Transverse colon (tissue), 4 donors: Measurements from ENCODE around the gene VPS8. TPM values are rescaled to one million over a fixed set of nuclear protein-coding genes. Genes with fewer than 3 reads are reported as not detected.

ENCODE experiments used
- DNase-seq: peaks from one replicate; pipeline ENCODE4 v3.0.0-alpha.2; 2019
- H3K27ac ChIP-seq, 4 donors: fragments of 200-600 bp; sonication (generic); 2 replicates each; pipeline ENCODE4 v1.5.1; 2016 to 2018; ENCODE audit warnings: inconsistent platforms in 4 of 4
- H3K27me3 ChIP-seq: fragments of 200-600 bp; sonication (generic); 2 replicates; pipeline ENCODE4 v1.5.1; 2017; ENCODE audit warnings: inconsistent platforms
- H3K36me3 ChIP-seq, 4 donors: fragments of 200-600 bp; sonication (generic); 2 replicates each; pipeline ENCODE4 v1.5.1; 2017 to 2019; ENCODE audit warnings: inconsistent platforms in 4 of 4
- H3K4me1 ChIP-seq, 4 donors: fragments of 200-600 bp; sonication (generic); 2 replicates each; pipeline ENCODE4 v1.5.1; 2017 to 2020; ENCODE audit warnings: inconsistent platforms in 4 of 4
- H3K4me3 ChIP-seq, 4 donors: fragments of 200-600 bp; sonication (generic); 1 replicate in 1 of 4; 2 replicates in 3 of 4; pipeline versions ENCODE4 v1.5.1 to v1.6.1; 2017 to 2019; ENCODE audit warnings: inconsistent platforms in 4 of 4
- H3K9me3 ChIP-seq, 2 donors: fragments of 200-600 bp; sonication (generic); 2 replicates each; pipeline ENCODE4 v1.5.1; 2017 to 2019; ENCODE audit warnings: inconsistent platforms in 2 of 2
- CTCF ChIP-seq, 5 experiments: fragments of 200-600 bp in 3 of 5; fragments of 450-650 bp in 2 of 5; sonication (generic) in 3 of 5; IDR thresholded peaks; 1 replicate in 2 of 5; 2 replicates in 3 of 5; pipeline ENCODE4 v1.5.1; 2016 to 2017; ENCODE audit warnings: antibody characterized with exemption in 5 of 5, inconsistent platforms in 3 of 5, mild to moderate bottlenecking in 2 of 5, moderate library complexity in 1 of 5
- EP300 ChIP-seq: sonication (generic); formaldehyde crosslinking; IDR thresholded peaks from one replicate; pipeline ENCODE4 v1.6.1; 2017; ENCODE audit warnings: antibody characterized with exemption, low read depth
- POLR2A ChIP-seq: fragments of 450-650 bp; IDR thresholded peaks from one replicate; pipeline ENCODE4 v1.6.1; 2016; ENCODE audit warnings: antibody characterized with exemption, mild to moderate bottlenecking, moderate library complexity
- POLR2AphosphoS5 ChIP-seq, 3 donors: sonication (generic); formaldehyde crosslinking; IDR thresholded peaks; one replicate each; pipeline ENCODE4 v1.6.1; 2016; ENCODE audit warnings: antibody characterized with exemption in 3 of 3
- WGBS, 2 donors: methylation state at CpG; one replicate each; pipeline ENCODE4 v1.1.5; 2018; ENCODE audit warnings: low coverage in 1 of 2; 5-methylcytosine and 5-hydroxymethylcytosine counted together
- in situ Hi-C, 4 donors: fragments of 200-750 bp; cut with MboI; loops; one replicate each; pipeline versions ENCODE4 v1.15.0 to v1.15.1; 2017; ENCODE audit warnings: low sequenced_read_pairs in 3 of 4, low pct_ligation_motif_present in 1 of 4, low pct_unique_long_range_greater_than_20kb in 1 of 4
- intact Hi-C: fragments of 100-400 bp; cut with DNase I; formaldehyde crosslinking; loops from one replicate; pipeline ENCODE4 v1.15.1; 2023; ENCODE audit warnings: low total_unique reads
- total RNA-seq, 4 donors: library from RNA; depleted of rRNA; stranded (reverse); fragments of >200 nt; gene quantifications; one replicate each; pipeline ENCODE4 v1.1.0, GENCODE V29; 2016

Gene VPS8
- total RNA-seq, 4 donors from 2014 or later = 35.8 to 115 (median 70.3) TPM

DNA sequence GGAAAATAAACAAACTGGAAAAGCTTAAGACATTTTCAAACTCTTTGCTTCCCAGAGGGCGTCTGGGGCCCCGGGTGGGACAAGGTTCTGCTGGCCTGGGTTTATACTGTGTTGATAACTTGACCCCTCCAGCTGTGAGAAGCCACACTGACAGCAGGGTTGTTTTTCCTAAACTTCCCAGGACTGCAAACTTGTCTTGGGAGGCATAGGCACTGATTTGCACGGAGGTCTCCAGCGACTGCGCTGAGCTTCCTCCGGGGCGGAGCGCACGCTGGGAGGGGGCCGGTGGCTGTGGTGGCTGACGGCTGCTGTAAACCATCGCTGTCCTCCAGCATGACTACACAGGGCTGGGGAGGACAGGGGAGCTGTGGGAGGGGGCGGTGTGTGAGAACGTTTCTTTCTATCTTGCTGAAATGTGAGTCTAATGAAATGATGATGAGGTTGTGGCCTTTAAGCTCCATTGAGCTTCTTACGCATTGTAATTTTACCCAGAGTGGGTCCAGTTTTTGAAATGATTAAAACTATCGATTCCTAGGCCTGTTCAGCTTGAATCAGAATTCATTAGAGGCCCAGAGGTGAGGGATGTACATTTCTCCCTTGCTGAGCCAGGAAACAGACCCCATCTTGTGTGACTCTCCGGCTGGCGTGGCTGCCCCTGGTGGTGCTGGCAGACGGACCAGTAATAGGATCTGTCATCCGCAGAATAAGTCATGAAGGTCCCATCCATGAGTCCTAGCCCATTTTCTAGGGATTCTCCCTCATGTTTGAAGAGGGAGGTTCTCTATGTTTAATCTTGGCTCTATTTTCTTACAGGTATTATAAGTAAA is 40.5 kb upstream of the VPS8 start:
- intact Hi-C loops (loop anchor here (10.0 kb wide), 1 partner anchor 387 kb away; the partner anchor contains the start of gene CHRD), in situ Hi-C loops (no loop called here)
- peak overlapping the region in 1 of 4 donors; percentile 23 for H3K27ac ChIP-seq
- H3K27me3 ChIP-seq = no peaks in the 10 kb centered on the region
- H3K4me3 ChIP-seq = no peak overlapping the region
- WGBS, 2 donors = 74 to 90% methylated on average over 2 to 20 of the region's 20 CpGs
- H3K9me3 ChIP-seq = no peaks in the 10 kb centered on the region
- H3K4me1 ChIP-seq = no peaks in the 10 kb centered on the region
- no peak for DNase-seq
- TF ChIP-seq POLR2AphosphoS5 (IDR thresholded peaks at IDR 0.05) (no peak), POLR2A (no peak), EP300 (no peak), CTCF (IDR thresholded peaks at IDR 0.05) (no peak)
- H3K36me3 ChIP-seq = no peaks in the 10 kb centered on the region

GRCh38 chr3:184772667-184773272 is 39.2 kb upstream of the VPS8 start:
- no peaks in the 10 kb centered on the region for H3K9me3 ChIP-seq
- intact Hi-C loops = loop anchor here (10.0 kb wide), 1 partner anchor 388 kb away; the partner anchor contains the start of gene CHRD
- H3K27me3 ChIP-seq = no peaks in the 10 kb centered on the region
- in situ Hi-C loops = no loop called here
- TF ChIP-seq EP300 = no peak
- TF ChIP-seq CTCF (IDR thresholded peaks at IDR 0.05) = no peak
- TF ChIP-seq POLR2AphosphoS5 (IDR thresholded peaks at IDR 0.05) = no peak
- TF ChIP-seq POLR2A = no peak
- no peak overlapping the region for H3K4me3 ChIP-seq
- WGBS, 2 donors = 74 to 87% methylated on average over 5 to 8 of the region's 8 CpGs
- peaks cover 0 to 3% (median 0%) of the 10 kb centered on the region in 4 donors for H3K4me1 ChIP-seq
- no peak for DNase-seq
- no peaks in the 10 kb centered on the region for H3K36me3 ChIP-seq
- H3K27ac ChIP-seq = no peak overlapping the region

DNA sequence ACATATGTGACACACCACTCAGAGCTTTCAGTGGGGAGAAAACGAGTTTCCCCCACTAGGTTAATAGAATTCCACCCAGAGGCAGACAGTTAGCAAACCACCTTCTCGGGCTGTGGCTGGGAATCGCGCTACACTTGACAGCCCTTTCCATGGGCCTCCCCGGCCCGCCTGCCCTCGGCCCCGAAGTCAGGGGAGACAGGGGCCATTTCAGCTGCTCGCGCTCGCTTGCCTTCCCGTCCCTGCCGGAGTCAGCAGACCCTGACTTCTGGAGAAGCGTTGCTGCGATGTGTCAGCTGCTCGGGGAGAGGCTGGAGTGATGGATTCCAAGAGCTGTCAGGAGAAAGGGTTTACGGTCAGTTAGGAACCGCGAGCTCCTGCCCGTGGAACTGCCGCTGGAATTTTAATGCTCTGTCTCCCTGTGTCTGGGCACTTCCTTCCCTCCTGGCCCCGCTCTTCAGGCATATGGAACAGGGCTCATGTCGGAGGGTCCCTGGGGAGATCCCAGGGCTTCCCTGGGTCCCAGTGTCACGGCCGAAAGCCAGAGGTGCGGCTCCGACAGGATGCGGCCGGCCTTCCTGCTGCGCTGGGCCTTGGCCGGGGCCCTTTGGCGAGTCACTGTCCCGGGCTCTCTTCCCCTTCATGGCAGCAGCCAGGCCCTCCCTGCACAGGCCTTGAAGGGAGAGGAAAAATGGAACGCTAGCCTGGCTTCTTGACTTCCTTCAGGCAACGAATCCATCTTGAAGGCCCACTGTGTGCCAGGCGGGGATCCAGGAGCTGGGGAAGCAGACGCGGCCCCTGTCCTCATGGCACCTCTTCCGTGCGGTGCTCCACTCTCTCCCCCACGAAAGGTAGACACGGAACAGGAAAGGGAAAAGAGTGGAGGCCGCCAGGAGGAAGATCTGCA is 38.4 kb upstream of the VPS8 start:
- Histone ChIP-seq H3K36me3 (no peaks in the 10 kb centered on the region), H3K27me3 (no peaks in the 10 kb centered on the region), H3K27ac (peak overlapping the region in 1 of 4 donors; percentile 22), H3K9me3 (no peaks in the 10 kb centered on the region), H3K4me1 (peaks cover 0 to 3% (median 0%) of the 10 kb centered on the region in 4 donors), H3K4me3 (no peak overlapping the region)
- in situ Hi-C loops (no loop called here), intact Hi-C loops (loop anchor here (10.0 kb wide), 1 partner anchor 389 kb away; the partner anchor contains the start of gene CHRD)
- 49 to 83% methylated on average over 8 to 34 of the region's 43 CpGs for WGBS, 2 donors
- TF ChIP-seq POLR2AphosphoS5 (IDR thresholded peaks at IDR 0.05) (no peak), POLR2A (no peak), CTCF (IDR thresholded peaks at IDR 0.05) (no peak), EP300 (no peak)
- DNase-seq = no peak
